CD4-positive, alpha-beta T cell treated with Interleukin-4 for 4 hours (primary cell): Measurements from ENCODE around the gene CTAGE6.
"Not testable (repeated sequence)": the region's sequence is repeated elsewhere in the genome, so short reads cannot be mapped to it uniquely, and the experiment has no call there.

Experiments
- DNase-seq: peaks from one replicate; pipeline ENCODE4 v3.0.0-alpha.2; 2020

Gene CTAGE6

DNA sequence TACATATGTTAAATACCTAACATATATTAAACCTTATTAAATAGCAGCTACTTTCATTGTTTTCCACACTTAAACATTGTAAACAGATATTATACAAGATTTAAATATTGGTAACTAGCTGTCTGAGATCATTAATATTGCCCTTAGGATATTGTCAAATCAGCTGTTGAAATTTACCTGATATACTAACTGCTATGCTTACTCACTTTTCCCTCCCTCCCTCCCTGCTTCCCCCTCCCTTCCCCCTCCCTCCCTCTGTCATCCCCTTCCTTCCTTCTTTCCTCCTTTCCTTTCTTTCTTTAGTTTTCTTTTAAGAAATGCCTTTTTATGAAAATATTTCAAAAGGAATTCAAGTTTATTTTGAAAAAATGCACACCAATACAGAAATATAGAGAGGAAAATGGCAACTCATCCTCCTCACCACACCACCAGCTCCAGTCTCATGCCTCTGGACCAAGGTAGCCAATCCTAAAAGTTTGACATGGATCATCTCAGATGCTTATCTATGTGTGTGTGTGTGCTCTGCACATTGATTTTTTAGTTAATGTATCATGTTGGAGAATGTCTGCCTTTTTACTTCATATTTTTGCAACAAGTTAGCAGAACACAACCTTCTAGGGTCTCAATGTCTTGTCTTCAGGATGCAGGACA is 41.8 kb downstream of the CTAGE6 start:
- DNase-seq: not testable (repeated sequence)

- not testable (repeated sequence) for DNase-seq
Measured at GRCh38 chr7:143714581-143715454, 42.7 kb downstream of the CTAGE6 start.

- not testable (repeated sequence) for DNase-seq
Measured at GRCh38 chr7:143712381-143712780, 45.1 kb downstream of the CTAGE6 start.

GRCh38 chr7:143711727-143712324 is 45.7 kb downstream of the CTAGE6 start:
- DNase-seq: not testable (repeated sequence)

DNA sequence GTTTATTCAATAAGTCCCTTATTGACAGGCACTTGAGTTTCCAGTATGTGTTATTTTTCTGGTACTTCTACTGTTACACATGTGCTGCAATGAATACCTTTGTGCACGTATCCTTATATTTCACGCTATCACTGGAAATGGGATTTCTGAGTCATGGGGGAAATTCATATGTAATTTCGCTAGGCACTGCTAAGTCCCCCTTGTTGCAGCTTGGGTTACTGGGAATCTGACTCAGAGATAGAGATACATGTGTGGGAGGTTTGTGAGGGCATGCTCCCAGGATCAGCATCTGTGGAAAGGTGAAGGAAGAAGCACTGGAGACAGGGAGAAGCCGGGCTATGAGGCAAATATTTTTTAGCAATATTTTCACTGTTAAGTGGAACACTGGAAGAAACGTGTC is 47.6 kb downstream of the CTAGE6 start:
- DNase-seq: not testable (repeated sequence)
